Ramos (cell line): ENCODE results near the gene OR12D1.
"Not testable (repeated sequence)": the region's sequence is repeated elsewhere in the genome, so short reads cannot be mapped to it uniquely, and the experiment has no call there.

ENCODE experiments used
- in situ Hi-C: fragments of 300-500 bp; cut with MboI; formaldehyde crosslinking; loops from one replicate; pipeline ENCODE4 v1.14.3; 2022; ENCODE audit warnings: low sequenced_read_pairs; ENCODE audit not compliant: unreplicated experiment

Gene OR12D1

DNA sequence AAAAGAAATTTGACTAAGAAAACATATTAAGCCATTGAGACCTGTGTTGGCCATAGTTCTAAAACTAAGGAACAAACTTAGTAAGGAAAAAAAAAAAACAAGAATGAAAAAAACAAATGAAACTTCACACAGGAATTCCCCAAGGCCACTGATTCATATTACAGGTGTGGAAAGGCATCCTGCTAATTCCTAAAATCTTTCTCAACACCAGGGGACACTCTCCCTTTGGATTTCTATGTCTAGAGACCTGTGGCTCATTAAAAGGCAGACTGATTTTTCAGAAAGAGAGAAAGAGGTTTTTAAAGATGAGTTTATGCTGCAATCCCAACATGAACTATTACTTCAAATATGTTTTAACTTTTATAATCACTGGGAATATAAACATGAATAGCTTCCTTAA, at the start of gene OR12D1:
TSS of gene OR12D1 (plus strand) at position 341 of the 400 bp plus-strand sequence.
- in situ Hi-C loops = no loop called here

DNA sequence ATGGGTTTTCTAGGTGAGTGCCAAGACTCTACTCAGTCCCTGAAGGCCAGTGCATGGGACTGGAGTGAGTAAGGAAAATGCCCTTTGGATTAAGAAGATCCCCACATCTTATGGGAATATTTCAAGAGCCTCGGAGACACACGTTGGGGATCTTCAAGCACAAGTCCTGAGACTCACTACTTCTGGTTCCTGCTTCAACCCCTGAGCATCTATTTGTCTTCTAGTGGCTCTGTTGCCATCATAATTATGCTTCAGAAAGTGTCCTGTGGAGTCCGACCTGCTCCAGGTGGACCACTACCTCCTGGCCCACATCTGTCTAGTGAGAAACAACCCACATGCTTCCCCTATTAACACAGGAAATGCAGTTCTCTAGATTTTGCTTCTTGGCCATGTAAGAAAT, 46.0 kb upstream of the OR12D1 start, which contains the start of gene OR5V1:
TSS of gene OR5V1 (minus strand) at position 101 of the 400 bp plus-strand sequence. CDS start 12,670 bp downstream, outside the sequence.
- in situ Hi-C loops = no loop called here

DNA sequence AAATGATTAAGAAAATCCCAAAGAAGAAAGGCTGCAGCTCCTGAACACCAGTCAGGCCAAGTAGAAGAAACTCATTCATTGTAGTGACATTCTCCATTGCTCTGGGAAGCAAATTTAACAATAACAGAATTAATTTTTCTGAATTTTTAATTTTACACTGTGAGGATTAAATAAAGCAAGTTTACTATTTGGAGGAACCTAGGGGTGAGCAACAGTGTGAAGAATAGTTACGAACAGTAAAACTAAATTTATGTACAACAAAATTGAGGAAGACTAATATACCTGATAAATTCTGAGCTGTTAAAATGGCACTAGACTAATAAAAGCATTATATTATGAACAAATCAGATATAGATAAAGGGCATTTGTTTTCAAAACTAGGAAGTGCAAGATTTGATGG, 39.5 kb upstream of the OR12D1 start, which contains the start of gene OR12D3:
TSS of gene OR12D3 (minus strand) at position 101 of the 400 bp plus-strand sequence. CDS start at position 97, 4 bp downstream.
- in situ Hi-C loops = no loop called here

DNA sequence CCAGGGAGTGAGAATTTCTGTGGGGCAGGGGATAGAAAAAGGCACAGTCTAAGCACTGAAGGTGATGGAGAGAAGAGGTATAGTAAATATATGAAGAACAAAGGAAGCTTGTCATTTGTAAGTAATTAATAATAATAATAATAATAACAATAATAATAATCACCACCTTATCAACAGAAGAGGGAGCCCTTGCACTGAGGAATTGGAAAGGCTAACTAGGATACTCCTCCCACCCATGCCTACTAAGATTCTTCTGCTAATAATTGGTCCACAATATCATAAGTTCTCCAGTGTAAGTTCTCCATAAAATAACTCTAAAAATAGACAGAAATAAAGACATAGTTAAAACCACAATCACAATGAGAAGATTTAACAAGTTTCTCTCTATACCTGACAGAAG, 38.7 kb upstream of the OR12D1 start:
- in situ Hi-C loops = no loop called here

DNA sequence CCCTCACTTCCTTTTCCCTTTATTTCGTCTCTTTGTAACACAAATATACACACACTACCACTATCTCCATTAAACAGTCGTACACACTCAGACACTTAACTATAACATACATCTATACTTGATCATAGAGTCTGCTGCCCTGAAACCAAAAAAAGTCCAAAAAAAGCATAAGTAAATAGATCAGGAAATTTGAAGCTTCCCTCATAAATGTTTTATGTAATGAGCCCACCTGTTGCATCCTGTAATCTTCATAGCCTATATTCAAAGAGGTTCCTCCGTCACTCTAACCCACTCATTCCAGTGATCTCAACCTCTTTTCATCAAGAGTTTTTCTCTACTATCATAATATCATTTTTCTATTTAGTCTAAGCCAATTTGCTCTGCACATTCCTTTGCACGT, 26.2 kb upstream of the OR12D1 start:
- in situ Hi-C loops = no loop called here

DNA sequence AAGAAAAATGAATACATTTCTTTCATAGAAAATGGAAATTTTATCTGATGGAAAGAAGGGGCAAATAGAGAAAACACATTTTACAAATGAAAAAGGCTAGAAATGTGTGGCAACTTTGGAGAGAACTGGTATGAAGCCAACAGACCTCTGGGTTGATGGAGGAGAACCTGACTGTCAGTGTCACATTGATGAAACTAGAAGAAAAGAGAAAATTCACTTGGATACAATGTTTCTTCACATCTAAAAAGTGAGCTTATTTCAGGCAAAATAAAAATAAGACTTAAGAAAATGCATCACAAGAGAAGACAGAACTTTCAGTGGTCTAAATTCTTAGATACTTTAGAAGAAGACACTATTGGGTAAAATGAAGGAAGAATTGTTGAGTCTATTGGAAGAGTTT, 19.4 kb upstream of the OR12D1 start, which contains the start of gene OR12D2:
TSS of gene OR12D2 (plus strand) at position 301 of the 400 bp plus-strand sequence. CDS start 1,069 bp downstream, outside the sequence.
- in situ Hi-C loops = no loop called here

DNA sequence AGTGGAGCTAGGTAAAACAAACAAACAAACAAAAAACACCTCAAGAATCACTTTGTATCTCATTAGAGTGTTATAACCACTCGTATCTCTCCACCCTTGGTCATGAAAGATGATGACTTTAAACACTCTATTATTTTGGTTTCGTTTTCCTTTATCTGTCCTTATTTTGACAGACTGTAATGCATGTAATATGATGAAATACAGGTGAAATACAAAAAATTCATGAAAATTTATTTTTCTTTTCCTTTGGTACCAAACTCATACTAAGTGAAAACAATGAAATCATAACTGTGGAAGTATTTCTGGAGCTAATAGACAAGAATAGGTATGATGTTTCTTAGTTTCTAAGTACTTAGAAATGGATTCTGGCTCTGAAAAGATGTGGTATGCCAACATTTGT, 15.2 kb upstream of the OR12D1 start:
- in situ Hi-C loops = no loop called here

DNA sequence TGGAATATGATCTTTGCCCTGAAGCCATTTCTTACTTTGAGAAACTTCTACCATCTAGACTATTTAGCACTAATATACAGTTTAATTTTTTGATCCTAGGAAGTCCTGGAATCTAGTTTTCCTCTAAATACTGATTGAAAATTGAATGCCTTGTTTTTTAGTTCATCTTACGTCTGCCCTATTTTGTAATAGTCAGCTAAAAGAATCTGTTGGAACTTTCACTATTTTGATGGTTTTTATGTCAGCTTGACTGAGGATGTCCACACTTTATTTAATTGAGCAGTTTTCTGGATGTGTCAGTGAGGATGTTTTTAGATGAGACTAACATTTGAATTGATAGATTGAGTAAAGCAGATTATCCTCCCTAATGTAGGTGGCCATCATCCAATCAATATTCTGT, 10.9 kb upstream of the OR12D1 start:
- in situ Hi-C loops = no loop called here

DNA sequence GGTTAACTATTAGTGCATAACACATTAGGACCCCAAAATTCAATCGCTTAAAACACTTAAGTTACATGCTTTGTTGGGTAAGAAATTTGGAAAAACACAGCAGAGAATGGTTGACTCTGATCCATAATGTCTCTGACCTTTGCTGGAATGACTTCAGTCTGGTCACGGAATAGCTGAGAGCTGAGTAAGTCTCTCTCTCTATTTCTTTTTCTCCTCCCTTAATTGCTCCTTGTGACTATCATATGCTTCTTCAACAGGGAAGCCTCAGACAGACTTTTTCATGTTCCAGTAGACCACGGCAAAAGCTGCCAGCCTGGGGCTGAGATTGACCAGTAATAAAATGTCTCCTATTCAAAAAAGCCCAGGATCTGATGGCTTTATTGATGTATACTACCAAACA, 4.8 kb downstream of the OR12D1 start:
- in situ Hi-C loops = no loop called here

DNA sequence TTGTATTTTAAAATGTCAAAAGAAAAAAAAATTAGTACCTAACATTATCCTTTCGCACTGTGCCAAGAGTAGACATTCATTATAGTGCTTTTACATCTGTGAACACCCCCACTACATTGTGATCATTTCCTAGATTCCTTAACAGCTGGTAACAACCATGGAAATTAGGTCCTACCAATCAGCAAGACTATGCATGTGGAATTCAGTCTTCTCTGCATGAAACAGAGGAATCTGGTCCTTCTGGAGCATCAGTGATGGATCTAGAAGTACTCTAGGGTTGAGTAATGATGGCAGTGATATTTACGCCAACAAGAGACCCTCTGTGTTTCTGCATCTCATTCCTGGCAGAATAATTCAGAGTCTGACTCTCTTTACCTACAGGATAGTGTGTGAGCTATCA, 9.4 kb downstream of the OR12D1 start:
- in situ Hi-C loops = no loop called here

DNA sequence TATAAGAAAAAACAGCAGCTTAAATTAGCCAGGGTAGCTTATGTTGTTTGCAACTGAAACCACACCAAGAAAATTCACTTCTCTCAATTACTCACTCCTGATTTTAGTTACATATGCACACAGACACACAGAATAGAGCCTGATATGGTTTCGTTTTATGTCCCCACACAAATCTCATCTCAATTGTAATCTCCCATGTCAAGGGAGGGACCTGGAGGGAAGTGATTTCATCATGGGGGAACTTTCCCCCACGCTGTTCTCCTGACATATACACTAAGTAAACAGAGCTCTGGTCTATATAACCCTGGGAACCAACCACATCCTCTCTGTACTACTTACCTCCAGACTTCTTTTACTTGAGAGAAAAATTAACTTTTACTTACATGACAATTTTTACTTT, 9.8 kb downstream of the OR12D1 start:
- in situ Hi-C loops = no loop called here

DNA sequence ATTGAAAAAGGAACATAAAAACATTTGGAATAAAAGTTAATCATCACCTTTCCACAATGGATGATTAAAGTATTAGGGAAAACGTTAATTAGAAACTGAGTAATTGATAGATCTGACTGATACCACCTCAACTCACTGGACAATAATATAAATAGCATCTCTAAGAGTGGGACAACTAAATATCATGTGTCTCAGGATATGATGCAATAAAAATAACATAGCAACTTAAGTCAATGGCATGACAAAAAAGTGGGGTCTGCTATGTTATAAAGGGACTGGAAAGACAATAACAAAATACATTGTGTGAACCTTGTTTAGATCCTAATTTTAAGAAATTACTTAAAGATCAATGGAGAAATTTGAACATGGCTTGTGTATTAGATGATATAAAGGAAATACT, 10.3 kb downstream of the OR12D1 start:
- in situ Hi-C loops = no loop called here

DNA sequence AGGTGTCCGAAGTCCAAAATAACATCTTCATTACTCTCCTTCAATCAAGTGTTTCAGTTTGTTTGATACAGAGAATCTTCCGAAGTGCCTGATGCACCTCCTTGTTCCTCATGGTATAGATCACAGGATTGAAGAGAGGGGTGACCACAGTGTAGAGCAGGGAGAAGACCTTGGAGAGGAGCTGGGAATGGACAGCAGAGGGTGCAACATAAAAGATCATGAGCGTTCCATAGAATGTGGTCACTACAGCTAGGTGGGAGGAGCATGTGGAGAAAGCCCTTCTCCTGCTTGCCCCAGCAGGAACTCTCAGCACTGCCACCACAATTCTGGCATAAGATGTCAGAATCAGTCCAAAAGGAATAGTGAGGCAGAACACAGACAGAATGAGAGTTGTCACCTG, 11.9 kb downstream of the OR12D1 start:
- in situ Hi-C loops = no loop called here

DNA sequence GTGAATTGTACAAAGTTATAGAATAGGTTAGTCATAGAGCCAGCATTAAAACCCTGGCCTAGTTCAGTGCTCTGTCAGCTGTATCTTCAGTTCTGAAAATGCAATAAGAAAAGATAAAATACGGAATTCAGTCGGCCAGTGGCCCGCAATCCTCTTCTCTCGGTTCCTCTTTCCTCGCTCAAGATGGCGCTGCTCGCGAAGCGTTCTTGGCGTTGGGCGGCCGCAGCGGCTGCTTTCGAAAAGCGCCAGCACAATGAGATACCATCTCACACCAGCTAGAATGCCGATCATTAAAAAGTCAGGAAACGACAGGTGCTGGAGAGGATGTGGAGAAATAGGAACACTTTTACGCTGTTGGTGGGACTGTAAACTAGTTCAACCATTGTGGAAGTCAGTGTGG, 22.0 kb downstream of the OR12D1 start:
- in situ Hi-C loops = not testable (repeated sequence)

DNA sequence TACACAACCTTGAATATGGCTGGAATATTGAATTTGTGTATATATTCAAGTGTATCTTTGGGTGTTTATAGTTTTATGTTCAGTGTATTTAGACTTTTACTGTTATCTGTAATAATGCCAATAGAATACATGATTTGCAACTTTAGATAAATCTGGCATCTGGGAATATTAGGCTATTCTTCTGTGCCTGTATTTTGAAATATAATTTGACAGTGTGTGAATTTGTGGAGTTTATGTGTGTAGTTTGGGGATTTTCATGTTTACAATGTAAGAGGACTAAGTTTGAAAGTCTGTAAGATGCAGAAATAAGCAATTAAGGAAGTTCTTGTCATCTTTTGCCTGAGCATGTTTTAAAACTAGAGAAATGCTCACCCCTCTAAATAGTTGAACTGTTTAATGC, 24.3 kb downstream of the OR12D1 start, which contains the start of gene OR10C1:
TSS of gene OR10C1 (plus strand) at position 301 of the 400 bp plus-strand sequence. CDS start 710 bp downstream, outside the sequence.
- in situ Hi-C loops = no loop called here

DNA sequence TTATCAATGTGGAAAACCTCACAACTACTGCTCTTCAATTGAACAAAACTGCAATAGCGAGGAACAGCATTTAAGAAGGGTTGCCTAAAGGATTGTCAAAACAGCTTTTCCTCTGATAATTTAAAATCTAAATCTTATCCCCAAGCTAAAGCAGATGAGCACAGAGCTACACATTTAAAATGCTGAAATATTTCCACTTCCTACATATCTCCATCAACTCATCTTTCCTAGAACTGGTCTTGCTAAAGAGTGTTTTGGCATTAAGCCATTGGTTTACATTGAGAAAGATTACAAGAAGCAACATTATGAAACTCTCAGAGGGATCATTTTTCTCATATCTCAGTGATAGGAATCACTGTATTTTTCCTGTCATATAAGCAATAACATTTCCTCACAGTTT, 28.0 kb downstream of the OR12D1 start:
- in situ Hi-C loops = no loop called here

DNA sequence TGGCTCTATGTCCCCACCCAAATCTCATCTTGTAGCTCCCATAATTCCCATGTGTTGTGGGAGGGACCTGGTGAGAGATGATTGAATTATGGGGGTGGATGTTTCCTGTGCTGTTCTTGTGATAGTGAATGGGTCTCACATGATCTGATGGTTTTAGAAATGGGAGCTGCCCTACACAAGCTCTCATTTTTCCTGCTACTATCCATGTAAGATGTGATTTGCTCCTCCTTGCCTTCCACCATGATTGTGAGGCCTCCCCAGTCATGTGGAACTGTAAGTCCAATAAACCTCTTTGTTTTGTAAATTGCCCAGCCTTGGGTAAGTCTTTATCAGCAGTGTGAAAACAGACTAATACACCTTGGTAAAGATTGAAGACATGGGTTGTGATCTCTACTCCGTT, 29.3 kb downstream of the OR12D1 start:
- in situ Hi-C loops = not testable (repeated sequence)

DNA sequence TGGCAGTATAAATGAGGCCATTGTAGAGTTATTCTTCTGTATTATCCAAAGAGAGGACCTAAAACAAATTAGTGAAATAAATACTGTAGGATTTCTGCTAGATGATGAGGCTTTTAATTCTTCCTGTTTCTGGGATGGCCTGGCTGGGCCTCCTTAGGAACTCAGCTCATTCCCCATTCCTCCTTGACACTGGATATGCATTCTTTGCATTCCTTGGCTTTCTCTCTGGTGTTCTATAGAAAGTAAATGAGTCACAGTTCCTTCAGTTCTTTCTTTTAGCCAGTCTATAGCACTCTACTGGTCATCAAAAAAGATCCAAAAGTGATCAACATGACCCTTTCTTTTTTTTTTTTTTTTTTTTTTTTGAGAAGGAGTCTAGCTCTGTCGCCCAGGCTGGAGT, 32.9 kb downstream of the OR12D1 start:
- in situ Hi-C loops = no loop called here

DNA sequence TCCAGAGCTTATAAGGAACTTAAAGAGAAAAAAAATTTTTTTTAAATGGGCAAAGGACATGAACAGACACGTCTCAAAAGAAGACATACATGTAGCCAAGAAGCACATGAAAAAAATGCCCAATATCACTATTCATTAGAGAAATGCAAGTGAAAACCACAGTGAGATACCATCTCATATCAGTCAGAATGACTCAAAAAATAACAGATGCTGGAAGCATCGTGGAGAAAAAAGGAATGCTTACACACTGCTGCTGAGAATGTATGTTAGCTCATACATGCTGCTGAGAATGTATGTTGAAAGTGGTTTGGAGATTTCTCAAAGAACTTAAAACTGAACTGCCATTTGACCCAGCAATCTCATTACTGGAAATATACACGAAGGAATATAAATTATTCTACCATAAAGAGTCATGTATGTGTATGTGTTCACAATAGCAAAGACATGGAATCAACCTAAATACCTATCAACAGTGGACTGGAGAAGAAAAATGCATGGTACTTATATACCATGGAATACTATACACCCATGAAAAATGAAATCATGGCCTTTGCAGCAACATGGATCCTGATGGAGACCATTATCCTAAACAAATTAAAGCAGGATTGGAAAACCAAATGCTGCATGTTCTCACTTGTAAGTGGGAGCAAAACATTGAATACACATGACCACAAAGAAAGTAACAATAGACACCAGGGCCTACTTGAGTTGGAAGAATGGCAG, 36.9 kb downstream of the OR12D1 start:
- in situ Hi-C loops = no loop called here

DNA sequence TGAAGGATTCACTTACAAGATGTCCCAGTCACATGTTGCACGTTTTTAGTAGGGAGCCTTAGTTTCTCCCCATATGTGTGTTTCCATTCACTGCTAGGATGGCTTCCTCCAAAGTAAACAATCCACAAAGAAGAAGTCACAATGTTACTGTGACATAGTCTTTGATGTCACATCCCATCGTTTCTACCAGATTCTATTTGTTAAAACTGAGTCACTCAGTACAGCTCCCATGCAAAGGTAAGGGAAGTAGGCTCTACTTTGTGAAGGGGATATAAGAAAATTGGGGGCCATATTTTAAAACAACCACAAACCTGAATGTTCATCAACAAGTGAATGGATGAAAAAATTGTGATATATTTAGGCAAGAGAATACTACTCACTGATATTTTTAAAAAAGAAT, 42.2 kb downstream of the OR12D1 start, which contains the start of the genes OR11A1 and OR2H1:
TSS of gene OR11A1 (minus strand) at position 101 of the 400 bp plus-strand sequence. CDS start 29,430 bp downstream, outside the sequence.
TSS of gene OR2H1 (plus strand) at position 185 of the 400 bp plus-strand sequence. CDS start 4,615 bp downstream, outside the sequence.
- in situ Hi-C loops = no loop called here

DNA sequence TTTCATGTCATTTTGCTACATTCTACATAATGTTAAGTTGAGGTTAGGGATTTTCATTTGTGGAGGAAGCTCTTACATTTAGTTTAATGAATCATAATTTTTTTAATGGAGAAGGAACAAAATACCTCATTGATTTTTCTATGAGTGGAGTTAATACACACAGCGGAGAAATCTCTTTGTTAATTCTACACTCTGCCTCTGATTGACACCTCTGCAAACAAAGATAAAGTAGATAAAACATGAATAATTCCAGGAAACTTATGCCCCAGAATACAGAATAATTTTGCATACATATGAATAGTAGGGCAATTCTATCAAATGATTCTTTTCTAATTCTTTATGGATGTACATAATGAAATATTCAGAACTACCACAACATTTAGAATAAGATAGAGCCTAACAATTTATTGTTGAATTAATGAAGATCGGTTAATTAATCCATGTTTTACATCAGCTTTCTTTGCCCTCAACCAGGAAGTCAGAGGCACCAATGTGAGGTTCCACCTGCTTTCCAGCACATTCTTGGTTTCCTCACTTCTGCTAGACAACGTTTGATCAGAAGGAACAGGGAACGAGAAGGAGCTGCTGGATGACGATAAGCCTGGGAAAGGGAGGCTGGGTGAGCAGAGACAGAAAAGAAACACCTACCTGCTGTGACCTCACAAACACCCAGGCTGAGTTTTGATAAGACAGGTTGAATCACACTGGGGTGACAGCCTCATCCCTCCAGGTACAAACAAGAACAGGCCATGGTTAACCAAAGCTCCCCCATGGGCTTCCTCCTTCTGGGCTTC, 46.5 kb downstream of the OR12D1 start:
- in situ Hi-C loops = no loop called here
